GM13976 (cell line): ENCODE data around the gene SLC43A2.

ENCODE experiments used
- DNase-seq: peaks from one replicate; pipeline ENCODE4 v3.0.0; 2012; ENCODE audit warnings: low spot score
- CTCF ChIP-seq: IDR thresholded peaks from 2 replicates; pipeline ENCODE4 v1.5.1; 2012; ENCODE audit warnings: borderline replicate concordance, mild to moderate bottlenecking; ENCODE audit not compliant: insufficient read depth; ENCODE audit errors: extremely low read depth, missing control alignments, control extremely low read depth
- in situ Hi-C: fragments of 300-500 bp; cut with MboI; formaldehyde crosslinking; loops from one replicate; pipeline ENCODE4 v1.12.0; 2022; ENCODE audit warnings: low sequenced_read_pairs, mixed read lengths, inconsistent platforms; ENCODE audit not compliant: unreplicated experiment

Gene SLC43A2

GRCh38 chr17:1647802-1648171, 19.2 kb upstream of the SLC43A2 start:
- in situ Hi-C loops, result no loop called here
- no peak for DNase-seq
- TF ChIP-seq CTCF, result no peak

GRCh38 chr17:1646199-1646875, 17.7 kb upstream of the SLC43A2 start:
- no peak for TF ChIP-seq CTCF
- DNase-seq, result no peak
- in situ Hi-C loops, result no loop called here

GRCh38 chr17:1645207-1646171, 16.9 kb upstream of the SLC43A2 start, which contains the start of gene SCARF1:
TSS of gene SCARF1 (minus strand) at chr17:1645732. CDS start at chr17:1645697, 35 bp downstream.
- no peak for DNase-seq
- in situ Hi-C loops, result no loop called here
- TF ChIP-seq CTCF, result no peak

GRCh38 chr17:1644493-1645206, 16.0 kb upstream of the SLC43A2 start:
- DNase-seq, result peak; percentile 76
- in situ Hi-C loops, result no loop called here
- no peak for TF ChIP-seq CTCF

- peak; percentile 54 for DNase-seq
- in situ Hi-C loops, result no loop called here
Observed at GRCh38 chr17:1643999-1644492, 15.4 kb upstream of the SLC43A2 start.

More at GRCh38 chr17:1643999-1644492, 15.4 kb upstream of the SLC43A2 start:
- TF ChIP-seq CTCF, result no peak
